NOMO-1 treated with DMSO at 0.1 percent for 48 hours (cell line): Measurements from ENCODE around the gene UGT1A3.
"Not testable (repeated sequence)": the region's sequence is repeated elsewhere in the genome, so short reads cannot be mapped to it uniquely, and the experiment has no call there.

Source experiments
- DNase-seq: peaks from one replicate; lab custom pipeline; 2025; ENCODE audit not compliant: unreplicated experiment; lab: John Stamatoyannopoulos, UW

The UGT1A3 gene

DNA sequence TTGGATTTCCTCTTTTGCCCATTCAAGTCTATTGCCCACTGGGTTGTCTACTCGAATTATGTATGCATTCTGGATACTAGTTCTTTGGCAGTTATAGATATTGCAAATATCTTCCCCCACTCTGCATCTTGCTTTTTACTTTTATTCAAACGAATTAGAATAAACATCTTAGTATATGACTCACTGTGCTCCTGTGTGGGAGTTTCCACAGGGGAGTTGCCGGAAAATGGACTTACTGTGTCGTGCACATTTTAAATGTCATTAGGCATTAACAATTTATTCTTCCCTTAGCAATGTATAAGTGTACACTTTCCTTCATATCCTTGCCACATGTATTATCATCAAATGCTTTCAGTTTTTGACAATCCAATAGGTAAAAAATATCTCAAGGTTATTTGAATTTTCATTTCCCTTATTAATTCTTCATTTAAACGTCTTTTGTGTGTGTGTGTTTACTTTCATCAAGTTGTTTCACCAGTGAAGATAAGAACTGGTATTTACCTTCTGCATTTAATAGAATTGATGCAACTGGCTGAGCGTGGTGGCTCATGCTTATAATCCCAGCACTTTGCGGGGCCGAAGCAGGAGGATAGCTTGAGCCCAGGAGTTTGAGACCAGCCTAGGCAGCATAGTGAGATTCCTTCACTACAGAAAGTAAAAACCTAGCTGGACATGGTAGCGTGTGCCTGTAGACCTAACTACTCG, 20.8 kb upstream of the UGT1A3 start:
- DNase-seq = no peak

GRCh38 chr2:233708942-233709341, 19.9 kb upstream of the UGT1A3 start:
- no peak for DNase-seq

GRCh38 chr2:233711312-233712008, 17.4 kb upstream of the UGT1A3 start:
- peak; percentile 30 for DNase-seq

- DNase-seq = no peak
These were observed 16.1 kb upstream of the UGT1A3 start, which contains the start of gene UGT1A5 for GRCh38 chr2:233712611-233713261. Gene UGT1A5 (plus strand): TSS chr2:233712907. CDS start chr2:233712992, 85 bp downstream.

DNA sequence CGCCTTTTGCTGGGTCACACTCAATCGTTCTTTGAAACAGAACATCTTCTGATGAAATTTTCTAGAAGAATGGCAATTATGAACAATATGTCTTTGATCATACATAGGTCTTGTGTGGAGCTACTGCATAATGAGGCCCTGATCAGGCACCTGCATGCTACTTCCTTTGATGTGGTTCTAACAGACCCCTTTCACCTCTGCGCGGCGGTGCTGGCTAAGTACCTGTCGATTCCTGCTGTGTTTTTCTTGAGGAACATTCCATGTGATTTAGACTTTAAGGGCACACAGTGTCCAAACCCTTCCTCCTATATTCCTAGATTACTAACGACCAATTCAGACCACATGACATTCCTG, 15.6 kb upstream of the UGT1A3 start:
- no peak for DNase-seq

- DNase-seq = peak; percentile 21
These were observed 14.7 kb upstream of the UGT1A3 start for GRCh38 chr2:233714121-233714520.

- no peak for DNase-seq
These were observed 10.3 kb upstream of the UGT1A3 start, which contains the start of gene UGT1A4 for GRCh38 chr2:233718552-233718951. Gene UGT1A4 (plus strand): TSS chr2:233718736. CDS start chr2:233718821, 85 bp downstream.

GRCh38 chr2:233736868-233737653, 8.2 kb downstream of the UGT1A3 start:
- DNase-seq = not testable (repeated sequence)

GRCh38 chr2:233740870-233741269, 12.0 kb downstream of the UGT1A3 start:
- no peak for DNase-seq

DNA sequence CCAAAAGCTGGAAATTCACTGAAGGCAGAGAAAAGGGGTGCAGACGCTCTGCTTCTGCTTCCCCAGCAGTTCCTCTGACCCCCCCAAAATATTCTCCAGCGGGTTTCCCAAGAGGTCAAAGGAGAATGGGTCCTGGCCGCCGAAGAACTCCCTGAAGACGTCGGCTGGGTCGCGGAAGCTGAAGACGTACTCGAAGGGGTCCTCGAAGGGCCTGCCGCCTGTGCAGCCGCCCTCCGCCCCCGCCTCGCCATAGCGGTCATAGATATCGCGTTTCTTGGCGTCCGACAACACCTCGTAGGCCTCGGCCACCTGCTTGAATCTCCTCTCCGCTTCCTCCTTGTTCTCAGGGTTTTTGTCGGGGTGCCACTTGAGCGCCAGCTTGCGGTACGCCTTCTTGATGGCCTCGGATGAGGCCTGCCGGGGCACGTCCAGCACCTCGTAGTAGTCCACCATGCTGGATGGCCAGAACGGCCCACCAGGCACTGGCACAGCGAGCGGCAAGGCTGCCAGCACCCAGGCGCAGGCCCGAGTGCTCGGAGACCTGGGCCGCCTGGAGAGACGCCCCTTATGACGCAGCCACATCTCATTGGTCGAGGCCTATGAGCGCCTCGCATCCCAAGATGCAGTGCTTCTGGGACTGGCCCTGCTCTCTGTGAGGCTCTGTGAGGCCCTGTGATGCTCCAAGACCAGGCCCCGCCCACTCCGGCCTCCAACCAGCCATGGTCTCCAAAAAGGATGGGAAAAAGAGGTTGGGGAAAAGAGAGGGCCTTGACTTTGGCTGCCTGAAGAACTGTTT, 14.8 kb downstream of the UGT1A3 start:
- DNase-seq = no peak

DNA sequence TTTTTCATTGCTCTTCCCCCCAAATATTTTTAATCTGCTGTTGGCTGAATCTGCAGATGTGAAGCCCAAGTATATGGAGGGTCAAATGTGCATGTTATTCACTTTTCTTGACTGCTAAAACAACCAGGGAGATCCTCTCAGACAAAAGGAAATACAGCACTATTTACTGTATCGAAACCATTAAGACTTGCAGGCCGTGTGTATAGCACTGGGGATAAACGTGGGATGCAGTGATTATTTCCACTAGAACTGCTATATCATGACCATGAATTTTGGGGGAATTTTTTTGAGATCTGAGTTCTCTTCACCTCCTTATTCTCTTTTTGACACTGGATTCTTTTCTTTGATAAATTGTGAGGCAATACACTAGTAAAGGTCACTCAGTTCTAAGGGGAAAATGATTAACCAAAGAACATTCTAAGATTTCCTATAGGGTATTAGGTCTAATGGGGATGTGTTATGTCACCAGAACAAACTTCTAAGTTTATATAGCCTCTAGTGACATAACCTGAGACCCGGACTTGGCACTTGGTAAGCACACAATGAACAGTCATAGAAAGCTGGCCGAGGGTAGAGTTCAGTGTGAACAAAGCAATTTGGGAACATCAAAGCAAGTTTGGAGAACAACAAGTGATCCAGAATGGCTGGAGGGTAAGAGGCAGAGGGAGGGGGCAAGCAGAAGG, 16.4 kb downstream of the UGT1A3 start:
- DNase-seq = no peak

DNA sequence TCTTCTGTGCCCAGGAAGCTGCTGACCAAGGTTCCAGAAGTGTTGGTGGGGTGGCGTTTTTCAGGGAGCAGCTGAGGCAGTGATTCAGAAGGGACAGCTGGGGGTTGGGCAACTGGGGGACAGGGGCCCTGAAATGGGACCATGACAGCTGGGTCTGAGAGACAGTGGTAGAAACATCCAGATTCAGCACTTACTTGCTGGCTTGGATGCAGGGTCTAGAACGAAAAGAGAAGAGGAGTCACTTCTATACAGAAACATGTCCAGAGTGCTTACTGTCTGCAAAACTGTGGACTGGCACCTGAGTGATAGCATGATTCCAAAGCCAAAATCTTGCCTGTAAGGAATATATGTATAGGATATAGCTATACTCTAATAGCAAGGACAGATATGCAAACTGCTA, 17.0 kb downstream of the UGT1A3 start:
- not testable (repeated sequence) for DNase-seq

DNA sequence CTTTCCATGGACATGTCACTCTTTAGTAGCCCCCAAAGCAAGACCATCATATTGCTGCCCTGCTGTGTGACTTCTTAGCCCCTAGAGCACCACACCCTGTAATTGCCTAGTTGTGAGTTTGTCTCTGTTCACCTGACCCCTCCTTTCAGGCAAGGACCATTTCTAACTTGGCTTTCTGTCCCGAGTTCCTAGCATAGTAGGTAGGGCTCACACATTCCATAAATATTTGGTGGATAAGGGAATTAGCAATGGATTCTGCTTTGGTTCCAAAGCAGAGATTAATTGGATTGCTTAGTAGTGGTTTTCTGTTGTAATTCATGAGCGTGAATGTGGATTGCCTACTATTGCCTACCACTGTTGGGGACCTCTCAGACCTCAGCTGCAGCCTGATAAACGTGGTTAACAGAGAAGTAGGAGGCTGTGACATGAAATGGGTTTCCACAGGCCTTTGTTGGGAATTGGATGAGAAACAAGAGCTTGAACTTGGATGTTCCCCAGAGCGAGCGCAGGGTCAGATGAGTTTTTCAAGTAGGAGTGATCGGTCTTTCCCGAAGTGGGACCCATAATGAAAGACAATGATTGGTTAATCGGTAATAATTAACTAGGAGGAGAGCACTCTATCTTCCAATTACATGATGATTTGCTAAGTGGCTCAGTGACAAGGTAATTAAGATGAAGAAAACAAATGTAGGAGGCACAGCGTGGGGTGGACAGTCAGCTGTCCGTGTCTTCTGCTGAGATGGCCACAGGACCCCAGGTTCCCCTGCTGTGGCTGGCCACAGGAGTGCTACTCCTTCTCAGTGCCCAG, 17.8 kb downstream of the UGT1A3 start:
- no peak for DNase-seq

DNA sequence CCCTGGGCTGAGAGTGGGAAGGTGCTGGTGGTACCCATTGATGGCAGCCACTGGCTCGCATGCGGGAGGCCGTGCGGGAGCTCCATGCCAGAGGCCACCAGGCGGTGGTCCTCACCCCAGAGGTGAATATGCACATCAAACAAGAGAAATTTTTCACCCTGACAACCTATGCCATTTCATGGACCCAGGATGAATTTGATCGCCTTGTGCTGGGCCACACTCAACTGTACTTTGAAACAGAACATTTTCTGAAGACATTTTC, 18.4 kb downstream of the UGT1A3 start:
- no peak for DNase-seq

DNA sequence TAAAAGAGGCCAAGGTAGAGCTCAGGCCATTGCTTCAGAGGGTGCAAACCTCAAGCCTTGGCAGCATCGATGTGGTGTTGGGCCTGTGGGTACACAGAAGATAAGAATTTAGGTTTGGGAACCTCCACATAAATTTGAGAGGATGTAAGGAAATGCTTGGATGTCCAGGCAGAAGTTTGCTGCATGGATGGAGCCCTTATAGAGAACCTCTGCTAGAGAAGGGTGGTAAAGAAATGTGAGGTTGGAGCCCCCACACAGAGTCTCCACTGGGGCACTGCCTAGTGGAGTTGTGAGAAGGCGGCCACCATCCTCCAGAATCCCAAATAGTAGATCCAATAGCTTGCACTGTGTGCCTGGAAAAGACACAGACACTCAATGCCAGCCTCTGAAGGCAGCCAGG, 21.8 kb downstream of the UGT1A3 start:
- not testable (repeated sequence) for DNase-seq

- not testable (repeated sequence) for DNase-seq
These were observed 22.6 kb downstream of the UGT1A3 start for GRCh38 chr2:233751212-233752009.

- DNase-seq = no peak
These were observed 26.2 kb downstream of the UGT1A3 start for GRCh38 chr2:233754872-233755611.
